ENCODE measurements around the gene PAQR8. TPM values are rescaled to one million over a fixed set of nuclear protein-coding genes. Genes with fewer than 3 reads are reported as not detected.

Gene PAQR8
- total RNA-seq, 1 donor from 2014 or later = 24.3 TPM

DNA sequence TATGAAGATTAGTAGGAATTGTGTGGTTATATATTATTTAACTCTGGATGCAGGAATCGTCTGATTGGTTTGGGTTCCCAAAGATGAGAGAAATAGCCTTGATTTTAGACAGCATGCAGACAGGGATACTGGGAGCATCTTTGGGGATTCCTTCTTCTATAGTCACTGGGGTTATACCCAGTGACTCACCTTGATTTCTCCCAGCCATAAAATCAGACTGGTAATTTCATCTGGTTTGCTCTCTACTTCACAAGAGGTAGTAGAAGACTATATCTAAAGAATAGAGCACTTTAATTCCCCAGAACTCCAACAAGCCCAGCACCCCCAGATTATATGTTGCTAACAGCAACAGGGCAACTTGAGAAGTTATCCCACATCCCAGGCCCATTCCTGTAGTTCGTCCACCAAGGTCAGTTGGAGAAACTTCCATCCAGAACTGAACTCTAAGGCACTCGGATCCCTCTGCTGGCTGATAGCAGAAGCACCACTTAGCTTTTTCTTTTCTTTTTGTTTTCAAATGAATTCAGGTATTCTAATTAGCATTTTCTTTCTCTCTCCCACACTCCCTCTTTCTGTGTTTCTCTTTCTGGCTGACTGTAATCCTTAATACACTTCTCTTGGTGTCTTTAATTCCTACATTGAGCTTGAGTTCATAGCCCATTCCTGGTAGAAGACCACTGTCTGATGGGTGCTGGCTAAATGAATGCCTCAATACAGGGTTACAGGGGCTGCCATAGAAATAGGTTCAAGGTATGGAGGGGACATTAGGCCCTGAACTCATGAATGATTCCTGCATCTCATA lies 37.8 kb downstream of the PAQR8 start:
- ATAC-seq = peak; percentile 83
- DNase-seq (ENCODE audit: low spot score) = no peak
- intact Hi-C loops (cut with DNase I) = loop anchor here (5.0 kb wide), 1 partner anchor 112 kb away; no protein-coding TSS in a partner anchor

DNA sequence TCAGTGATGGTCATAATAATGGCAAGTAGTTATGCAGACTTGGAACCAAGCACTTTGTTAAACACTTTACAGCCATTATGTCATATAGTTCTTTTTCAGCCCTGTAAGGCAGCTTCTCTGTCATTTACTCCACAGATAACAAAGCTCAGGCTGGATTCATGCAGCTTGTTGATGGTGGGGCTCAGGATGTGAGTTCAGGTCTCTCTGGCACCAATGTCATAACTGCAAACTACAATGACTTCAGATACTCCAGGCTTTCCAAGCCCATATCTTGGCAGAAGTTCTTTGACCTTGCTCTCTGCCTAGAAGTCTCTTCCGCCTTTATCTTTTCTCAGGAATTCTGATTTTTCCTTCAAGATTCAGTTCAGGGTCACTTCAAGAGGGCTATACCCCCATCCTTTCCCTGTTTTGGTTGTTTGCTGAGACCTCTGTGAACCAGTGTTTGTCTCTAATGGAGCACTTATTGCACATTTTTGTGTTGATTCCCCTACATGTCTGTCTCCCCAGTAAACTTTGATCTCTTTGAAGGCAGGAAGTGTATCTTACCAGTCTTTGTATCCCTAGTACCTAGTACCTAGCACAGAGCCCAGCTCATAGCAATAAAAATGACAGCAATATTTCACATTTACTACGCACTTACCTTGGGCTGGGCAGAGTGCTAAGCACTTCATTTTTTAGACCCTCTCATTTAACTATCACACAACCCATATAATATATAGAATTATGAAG lies 38.5 kb downstream of the PAQR8 start:
- ATAC-seq (no peak), DNase-seq (ENCODE audit: low spot score) (no peak)
- intact Hi-C loops (cut with DNase I) = loop anchor here (5.0 kb wide), 1 partner anchor 113 kb away; no protein-coding TSS in a partner anchor

DNA sequence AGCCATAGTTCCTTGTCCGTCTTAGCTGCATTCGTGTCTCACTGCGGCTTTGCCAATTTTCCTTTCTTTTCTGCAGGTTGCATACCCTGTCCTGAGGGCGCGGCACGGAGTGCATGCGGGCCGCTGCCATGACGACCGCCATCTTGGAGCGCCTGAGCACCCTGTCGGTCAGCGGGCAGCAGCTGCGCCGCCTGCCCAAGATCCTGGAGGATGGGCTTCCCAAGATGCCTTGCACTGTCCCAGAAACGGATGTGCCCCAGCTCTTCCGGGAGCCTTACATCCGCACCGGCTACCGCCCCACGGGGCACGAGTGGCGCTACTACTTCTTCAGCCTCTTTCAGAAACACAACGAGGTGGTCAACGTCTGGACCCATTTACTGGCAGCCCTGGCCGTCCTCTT lies 41.1 kb downstream of the PAQR8 start:
- no peak for DNase-seq (ENCODE audit: low spot score)
- ATAC-seq = peak; percentile 18
- intact Hi-C loops (cut with DNase I) = loop anchor here (5.0 kb wide), 1 partner anchor 116 kb away; no protein-coding TSS in a partner anchor

DNA sequence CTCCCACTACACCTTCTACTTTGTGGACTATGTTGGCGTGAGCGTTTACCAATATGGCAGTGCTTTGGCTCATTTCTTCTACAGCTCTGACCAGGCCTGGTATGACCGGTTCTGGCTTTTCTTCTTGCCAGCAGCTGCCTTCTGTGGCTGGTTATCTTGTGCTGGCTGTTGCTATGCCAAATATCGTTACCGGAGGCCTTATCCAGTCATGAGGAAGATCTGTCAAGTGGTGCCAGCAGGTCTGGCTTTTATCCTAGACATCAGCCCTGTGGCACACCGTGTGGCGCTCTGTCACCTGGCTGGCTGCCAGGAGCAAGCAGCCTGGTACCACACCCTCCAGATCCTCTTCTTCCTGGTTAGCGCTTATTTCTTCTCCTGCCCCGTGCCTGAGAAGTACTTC lies 41.7 kb downstream of the PAQR8 start:
- ATAC-seq (no peak), DNase-seq (ENCODE audit: low spot score) (no peak)
- intact Hi-C loops (cut with DNase I) = loop anchor here (5.0 kb wide), 1 partner anchor 116 kb away; no protein-coding TSS in a partner anchor

GRCh38 chr6:52405243-52405642 lies 43.3 kb downstream of the PAQR8 start:
- ATAC-seq = no peak
- intact Hi-C loops (cut with DNase I) = no loop called here
- DNase-seq (ENCODE audit: low spot score) = no peak

DNA sequence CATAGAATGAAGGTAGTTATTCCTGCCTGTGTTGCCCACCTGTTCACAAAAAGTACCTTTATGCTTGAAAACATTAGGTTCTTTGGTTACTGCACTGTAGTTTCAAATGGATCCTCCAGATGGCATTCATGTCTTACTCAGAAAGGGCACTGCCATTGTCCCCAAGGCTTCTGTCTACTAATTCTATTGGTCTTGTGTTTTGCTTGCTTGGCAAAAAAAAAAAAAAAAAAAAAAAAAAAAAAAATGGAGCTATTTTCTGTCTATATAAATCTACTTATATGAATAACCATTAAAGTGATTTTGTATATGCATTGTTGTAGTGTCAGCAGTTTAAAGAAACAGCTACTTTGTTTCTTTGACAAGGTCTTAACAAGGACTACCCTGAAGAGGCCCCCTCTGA lies 45.5 kb downstream of the PAQR8 start:
- intact Hi-C loops (cut with DNase I) = no loop called here
- DNase-seq (ENCODE audit: low spot score) (no peak), ATAC-seq (no peak)

DNA sequence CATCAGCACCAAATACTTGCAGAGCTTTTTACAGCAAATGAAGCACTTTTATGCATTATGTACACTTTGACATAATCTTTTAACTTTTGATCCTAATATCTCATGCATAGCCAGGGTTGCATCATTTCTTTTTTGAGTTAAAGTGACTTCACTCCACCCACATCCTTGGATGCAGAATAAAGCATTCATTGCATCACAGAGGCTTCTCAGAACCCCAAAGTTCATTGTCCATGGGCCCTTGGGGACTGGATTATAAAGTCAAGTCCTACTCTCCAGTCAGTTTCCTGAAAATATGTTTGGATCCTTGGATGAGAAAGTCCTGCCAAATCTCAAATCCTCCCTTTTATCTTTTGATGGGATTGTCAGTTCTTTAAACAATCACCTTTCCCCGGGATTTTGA lies 47.5 kb downstream of the PAQR8 start:
- intact Hi-C loops (cut with DNase I) = no loop called here
- ATAC-seq = peak; percentile 89
- no peak for DNase-seq (ENCODE audit: low spot score)

DNA sequence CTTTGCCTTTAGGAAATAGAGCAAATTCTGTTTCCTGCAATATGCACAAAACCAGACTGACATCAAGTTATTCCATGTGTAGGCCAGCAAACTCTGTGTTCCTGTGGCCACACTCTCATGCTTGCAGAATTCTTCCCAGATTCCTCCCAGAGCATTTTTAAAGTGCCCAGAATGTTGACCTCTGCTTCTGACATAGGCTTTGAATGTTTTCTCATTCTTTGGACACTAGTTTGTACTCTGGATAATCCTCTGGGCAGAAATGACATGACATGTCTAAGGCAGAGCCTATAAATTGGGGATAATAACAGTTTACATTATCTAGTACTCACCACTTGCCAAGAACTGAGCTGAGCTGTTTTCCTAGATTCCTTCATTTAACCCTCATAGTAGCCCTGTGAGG lies 49.0 kb downstream of the PAQR8 start:
- DNase-seq (ENCODE audit: low spot score) = no peak
- ATAC-seq = peak; percentile 18
- intact Hi-C loops (cut with DNase I) = no loop called here

- no peak for ATAC-seq
- no peak for DNase-seq (ENCODE audit: low spot score)
- intact Hi-C loops (cut with DNase I) = no loop called here
Observed at GRCh38 chr6:52411911-52412310, 50.0 kb downstream of the PAQR8 start.

GRCh38 chr6:52415333-52415732 lies 53.4 kb downstream of the PAQR8 start:
- ATAC-seq = no peak
- intact Hi-C loops (cut with DNase I) = no loop called here
- DNase-seq (ENCODE audit: low spot score) = no peak

- DNase-seq (ENCODE audit: low spot score) = no peak
- intact Hi-C loops (cut with DNase I) = loop anchor here (2.0 kb wide), 1 partner anchor 247 kb away; no protein-coding TSS in a partner anchor
- ATAC-seq = no peak
Observed at GRCh38 chr6:52415917-52416628, 54.1 kb downstream of the PAQR8 start.

DNA sequence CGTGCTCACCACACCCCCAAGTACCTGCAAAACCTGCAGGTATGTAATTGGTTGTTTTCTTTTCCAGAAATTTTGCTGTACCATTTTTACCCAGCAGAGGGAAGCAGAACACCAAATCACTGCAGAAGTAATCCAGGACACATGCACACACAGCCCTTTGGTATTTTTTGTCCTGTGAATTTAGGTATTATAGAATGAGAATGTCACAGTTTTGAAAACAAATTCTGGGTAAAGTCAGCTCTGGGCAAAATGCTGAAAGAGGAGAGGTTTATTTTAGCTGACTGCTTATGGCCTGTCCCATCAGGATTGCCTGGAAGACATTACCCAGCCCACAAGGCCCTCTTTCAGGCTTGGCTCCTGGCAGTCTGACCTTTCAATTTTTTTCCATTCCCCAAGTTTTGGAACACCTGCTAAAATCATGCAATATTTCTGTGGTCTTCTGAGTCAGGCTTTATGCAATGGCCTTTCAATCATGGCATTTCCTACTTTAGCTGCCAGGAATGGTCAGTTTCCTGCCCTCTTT lies 54.7 kb downstream of the PAQR8 start:
- DNase-seq (ENCODE audit: low spot score) = no peak
- ATAC-seq = no peak
- intact Hi-C loops (cut with DNase I) = loop anchor here (2.0 kb wide), 1 partner anchor 246 kb away; no protein-coding TSS in a partner anchor

GRCh38 chr6:52417675-52418111 lies 55.7 kb downstream of the PAQR8 start:
- intact Hi-C loops (cut with DNase I) = loop anchor here (2.0 kb wide), 1 partner anchor 245 kb away; no protein-coding TSS in a partner anchor
- no peak for DNase-seq (ENCODE audit: low spot score)
- ATAC-seq = no peak

DNA sequence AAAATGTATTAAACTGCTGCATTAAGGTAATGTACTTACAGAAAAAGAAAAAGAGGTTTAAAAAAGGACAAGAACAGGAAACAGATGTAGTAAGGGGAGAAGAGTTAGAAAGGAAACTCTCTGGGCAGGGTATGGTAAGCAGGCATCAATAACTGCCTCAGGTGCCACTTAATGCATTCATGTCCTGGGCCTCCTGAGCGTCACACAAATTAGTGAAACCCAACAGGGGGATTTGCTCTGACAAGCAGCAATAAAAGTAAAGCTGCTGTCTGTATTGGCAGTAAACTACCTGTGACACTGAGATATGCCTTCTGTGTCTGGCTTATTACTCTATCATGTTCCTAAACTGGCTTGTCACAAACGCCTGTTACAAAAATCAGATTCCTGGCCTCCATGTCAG lies 56.7 kb downstream of the PAQR8 start:
- no peak for ATAC-seq
- intact Hi-C loops (cut with DNase I) = no loop called here
- DNase-seq (ENCODE audit: low spot score) = no peak

DNA sequence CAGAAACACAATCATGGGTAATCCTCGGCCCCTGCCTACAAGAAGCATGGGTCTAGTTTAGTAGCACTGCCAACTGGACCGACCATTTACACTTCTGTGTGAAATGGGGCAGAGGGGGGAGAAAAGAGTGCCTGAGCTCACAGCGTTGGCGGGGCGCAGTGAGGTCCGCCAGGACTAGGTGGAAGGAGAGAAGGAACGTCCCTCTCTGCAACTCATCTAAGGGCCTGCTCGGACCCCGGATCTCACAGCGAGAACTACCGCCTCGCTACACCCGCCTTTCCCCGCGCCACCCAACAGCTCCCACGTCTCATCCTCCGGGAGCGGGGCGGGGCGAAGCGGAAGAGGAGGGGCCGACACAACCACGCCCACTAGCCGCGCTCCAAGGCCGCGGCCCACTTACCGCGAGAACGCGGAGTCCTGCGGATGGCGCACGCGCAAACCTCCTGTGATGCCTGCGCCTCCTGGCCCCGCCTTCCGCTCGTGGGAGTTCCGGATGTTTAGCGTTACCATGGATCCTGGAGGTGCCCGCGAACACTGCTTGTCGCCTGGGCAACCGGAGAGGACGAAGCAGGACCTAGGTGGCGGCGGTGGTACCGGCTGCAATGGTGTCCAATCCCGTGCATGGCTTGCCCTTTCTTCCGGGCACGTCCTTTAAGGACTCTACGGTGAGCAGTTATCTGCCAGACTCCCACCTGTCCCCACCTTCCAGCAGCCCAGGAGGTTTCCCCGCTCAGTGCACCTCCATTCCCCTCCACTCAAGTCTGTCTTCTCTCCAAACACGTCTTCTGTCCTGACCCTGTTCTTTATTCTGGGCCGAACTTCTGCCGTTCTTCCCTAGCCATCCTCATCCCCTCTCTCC lies 58.1 kb downstream of the PAQR8 start, which contains the start of gene EFHC1:
Gene EFHC1 (plus strand): TSS at position 534 of the 859 bp plus-strand sequence. CDS start 69 bp downstream, at position 603.
- intact Hi-C loops (cut with DNase I) = no loop called here
- ATAC-seq = peak; percentile 98
- peak; percentile 99 for DNase-seq (ENCODE audit: low spot score)

DNA sequence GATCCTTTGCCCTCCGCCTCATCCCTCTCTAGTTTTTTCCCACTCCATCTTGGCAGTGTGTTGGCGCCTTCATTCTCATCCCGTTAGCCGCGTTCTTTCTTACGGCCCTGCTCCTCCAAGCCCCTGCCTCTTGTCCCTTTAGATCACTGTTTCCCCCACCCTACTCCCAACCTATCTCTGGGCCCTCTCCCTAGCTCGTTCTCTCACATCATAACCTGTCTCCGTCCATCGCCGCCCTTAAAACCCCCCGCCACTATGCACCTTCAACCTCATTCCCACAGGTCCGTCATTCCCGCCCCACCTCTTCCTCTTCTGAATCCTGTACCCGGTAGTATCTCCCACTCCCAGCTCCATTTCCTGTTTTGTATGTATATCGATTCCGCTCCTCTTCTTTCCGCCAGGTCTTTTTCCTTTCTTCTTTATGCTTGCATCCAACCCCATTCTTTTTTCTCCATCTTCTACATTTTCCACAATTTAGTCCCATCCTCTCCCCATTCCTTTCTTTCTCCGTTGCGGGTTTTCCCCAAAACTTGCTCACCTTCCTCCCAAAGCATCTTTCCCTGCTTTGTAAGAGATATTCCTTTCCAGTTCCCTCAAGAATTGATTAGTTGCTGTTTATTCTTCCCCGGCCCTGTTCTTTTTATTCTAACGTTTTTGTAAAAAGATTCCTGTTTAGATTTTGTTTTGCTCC lies 58.9 kb downstream of the PAQR8 start:
- ATAC-seq (peak; percentile 3), DNase-seq (ENCODE audit: low spot score) (no peak)
- intact Hi-C loops (cut with DNase I) = no loop called here

DNA sequence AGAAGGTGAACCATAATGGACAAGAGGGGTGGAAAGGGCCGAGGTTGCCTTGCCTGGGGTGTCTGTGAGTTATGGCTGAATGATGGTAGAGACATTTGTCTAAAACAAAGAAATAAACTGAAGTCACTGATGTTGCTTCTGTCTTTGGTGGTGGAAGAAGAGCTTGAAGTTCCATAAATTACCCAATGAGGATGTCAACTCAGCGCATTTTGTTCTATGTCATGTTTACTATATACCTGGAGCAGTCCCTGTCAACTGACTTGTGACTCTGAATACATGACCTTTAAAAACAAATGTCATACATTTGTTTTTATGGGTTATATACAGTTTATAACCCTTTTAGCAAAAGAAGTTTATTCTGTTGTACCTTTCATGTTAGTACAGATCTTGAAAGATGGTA lies 60.2 kb downstream of the PAQR8 start:
- DNase-seq (ENCODE audit: low spot score) (no peak), ATAC-seq (no peak)
- intact Hi-C loops (cut with DNase I) = no loop called here

GRCh38 chr6:52423448-52423847 lies 61.5 kb downstream of the PAQR8 start:
- intact Hi-C loops (cut with DNase I) = no loop called here
- ATAC-seq (no peak), DNase-seq (ENCODE audit: low spot score) (no peak)
